ENCODE data around the gene GID8.
"Not testable (repeated sequence)": the region's sequence is repeated elsewhere in the genome, so short reads cannot be mapped to it uniquely, and the experiment has no call there.

Gene GID8

DNA sequence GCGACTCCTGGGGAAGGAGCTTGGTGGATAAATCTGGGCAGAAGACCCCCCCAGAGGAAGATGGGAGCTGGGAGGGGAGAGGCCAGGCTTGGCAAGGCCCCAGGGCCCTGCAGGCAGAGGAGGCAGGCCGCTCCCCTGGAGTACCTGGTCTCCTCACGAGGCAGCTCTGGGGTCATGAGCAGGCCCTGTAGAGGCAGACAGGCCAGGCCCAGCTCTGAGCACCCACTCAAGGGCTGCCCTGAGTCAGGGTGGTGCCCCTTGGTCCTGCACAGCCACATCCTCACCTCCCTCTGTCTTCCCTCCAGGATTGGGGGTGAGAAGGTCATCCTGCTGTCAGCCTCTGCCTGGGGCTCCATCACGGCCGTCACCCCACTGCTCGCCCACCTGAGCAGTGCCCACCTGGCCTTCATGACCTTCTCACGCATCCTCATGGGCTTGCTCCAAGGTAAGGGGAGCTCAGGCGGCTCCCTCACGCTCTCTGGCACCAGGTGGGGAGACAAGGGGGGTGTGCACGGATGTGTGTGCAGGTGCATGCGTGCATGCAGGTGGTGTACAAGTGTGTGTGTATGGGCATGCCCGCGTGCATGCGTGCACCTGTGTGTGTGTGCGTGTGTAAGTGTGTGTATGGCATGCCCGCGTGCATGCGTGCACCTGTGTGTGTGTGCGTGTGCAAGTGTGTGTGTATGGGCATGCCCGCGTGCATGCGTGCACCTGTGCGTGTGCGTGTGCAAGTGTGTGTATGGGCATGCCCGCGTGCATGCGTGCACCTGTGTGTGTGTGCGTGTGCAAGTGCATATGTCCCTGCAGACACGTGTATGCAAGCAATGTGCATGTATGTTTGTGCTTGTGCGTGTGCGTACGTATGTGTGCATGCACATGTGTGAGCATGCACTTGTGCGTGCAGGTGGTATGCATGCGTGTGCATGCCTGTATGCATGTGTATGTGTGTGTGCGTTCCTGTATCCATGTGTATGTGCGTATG lies 19.5 kb downstream of the GID8 start:
- no peak for DNase-seq

DNA sequence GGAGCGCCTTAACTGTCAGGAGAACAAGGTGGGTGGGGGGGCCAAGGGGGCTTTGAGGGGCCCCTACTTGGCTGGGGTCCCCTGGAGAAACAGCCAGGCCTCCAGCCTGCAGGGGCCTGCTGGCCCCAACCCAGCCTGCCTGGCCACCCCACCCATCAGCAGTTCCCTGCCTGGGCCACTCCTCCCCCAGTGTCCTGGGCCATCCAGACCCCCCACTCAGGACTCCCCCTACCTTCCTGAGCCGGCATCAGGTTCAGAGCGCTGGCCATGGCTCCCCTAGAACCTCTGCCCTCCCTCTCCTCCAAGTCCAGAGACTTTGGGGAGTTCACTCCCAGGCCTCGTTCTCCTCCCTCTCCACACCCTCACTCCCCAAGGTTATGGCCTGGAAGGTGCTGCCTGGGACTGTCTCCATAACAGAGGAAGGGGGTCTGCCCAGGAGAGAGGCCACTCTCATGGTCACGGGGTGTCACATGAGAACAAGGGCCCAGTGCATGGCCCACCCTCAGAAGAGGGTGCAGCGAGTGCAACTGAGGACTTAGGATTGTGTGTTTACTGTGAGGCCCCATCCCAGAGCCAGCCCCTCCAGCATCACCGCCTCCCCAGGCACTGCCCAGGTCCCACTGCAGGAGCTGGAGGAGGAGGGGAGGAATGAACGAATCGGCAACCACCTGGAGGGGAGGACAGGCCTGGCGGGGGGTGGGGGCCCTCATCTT lies 20.6 kb downstream of the GID8 start:
- DNase-seq = no peak

- no peak for DNase-seq
Measured at GRCh38 chr20:62959101-62959971, 21.4 kb downstream of the GID8 start.

DNA sequence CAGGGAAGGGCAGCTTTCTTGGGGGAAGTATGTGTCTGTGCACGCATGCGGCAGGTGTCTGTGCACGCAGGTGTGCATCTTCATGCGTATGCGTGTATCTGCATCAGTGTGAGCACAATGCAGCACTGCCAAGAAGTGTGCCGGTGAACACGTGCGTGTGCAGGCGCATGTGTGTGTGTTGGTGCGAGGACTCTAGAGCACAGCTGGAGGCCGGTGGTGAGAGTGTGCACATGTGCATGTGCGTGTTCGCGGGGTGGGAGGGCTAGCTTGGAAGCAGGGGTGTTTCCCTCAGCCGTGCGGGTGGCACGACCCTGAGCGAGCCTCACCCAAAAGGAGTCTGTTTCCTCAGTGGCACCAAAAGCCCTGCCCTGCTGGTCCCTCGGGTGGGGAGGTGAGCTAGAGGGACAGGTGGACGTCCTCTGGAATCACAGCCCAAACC lies 22.1 kb downstream of the GID8 start:
- no peak for DNase-seq

GRCh38 chr20:62960446-62961309 lies 22.7 kb downstream of the GID8 start:
- DNase-seq = not testable (repeated sequence)

- no peak for DNase-seq
Measured at GRCh38 chr20:62961310-62961783, 23.4 kb downstream of the GID8 start.

GRCh38 chr20:62961799-62962198 lies 23.9 kb downstream of the GID8 start:
- no peak for DNase-seq

DNA sequence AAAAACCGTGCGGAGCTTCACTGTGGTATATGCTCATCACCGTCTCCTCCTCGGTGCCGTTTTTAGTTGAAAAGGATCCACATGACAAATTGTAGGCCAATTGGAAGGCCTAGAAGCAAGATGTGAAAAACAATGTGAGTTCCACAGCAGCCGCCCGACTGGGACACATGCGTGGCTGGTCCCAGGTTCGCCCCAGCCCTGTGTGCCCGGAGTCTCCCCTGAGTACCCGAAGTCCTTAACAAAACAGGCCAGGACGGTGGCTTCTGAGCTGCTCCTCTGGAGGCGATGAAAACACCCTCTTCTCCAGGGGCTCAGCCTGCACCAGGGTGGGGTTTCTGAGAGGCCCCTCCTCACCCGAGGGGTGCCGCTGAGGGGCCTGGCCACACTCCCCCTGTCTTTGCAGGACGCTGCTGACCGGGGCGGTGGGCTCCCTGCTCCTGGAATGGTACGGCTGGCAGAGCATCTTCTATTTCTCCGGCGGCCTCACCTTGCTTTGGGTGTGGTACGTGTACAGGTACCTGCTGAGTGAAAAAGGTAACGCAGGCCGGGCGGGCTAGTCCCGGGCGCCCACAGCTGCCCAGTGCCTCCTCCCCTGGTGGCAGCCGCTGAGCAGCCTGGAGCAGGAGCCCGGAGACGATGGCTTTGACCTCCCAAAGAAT lies 24.4 kb downstream of the GID8 start:
- no peak for DNase-seq

DNA sequence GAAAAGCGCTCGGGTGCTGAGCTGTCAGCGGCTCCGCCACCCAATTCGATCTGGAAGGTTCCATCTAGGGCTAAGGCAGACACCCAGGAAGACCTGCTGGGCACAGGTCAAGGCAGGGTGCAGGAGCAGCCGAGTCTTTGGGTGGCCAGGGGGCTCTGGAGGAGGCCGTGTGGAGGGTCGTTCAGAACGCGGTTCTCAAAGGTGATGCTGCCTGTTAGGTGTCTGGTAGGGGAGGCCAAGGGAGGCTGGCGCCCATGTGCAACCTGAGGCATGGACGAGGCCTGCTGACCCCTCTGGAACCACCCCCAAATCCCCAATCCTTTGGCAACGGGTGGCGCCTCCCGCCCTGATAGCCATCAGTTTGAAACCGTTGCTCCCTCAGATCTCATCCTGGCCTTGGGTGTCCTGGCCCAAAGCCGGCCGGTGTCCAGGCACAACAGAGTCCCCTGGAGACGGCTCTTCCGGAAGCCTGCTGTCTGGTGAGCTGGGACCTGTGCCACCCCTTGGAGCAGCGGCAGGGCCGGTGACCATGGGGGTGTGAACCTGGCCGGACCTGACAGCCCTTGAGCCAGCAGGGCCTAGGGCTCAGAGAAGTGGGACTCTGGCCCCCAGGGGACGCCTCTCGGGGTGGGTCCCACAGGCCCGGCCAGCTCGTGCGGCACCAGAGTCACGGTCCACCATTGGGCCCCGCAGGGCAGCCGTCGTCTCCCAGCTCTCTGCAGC lies 25.1 kb downstream of the GID8 start:
- DNase-seq = no peak

- DNase-seq = no peak
Measured at GRCh38 chr20:62963614-62964397, 25.9 kb downstream of the GID8 start.

GRCh38 chr20:62964700-62965099 lies 26.8 kb downstream of the GID8 start:
- no peak for DNase-seq

DNA sequence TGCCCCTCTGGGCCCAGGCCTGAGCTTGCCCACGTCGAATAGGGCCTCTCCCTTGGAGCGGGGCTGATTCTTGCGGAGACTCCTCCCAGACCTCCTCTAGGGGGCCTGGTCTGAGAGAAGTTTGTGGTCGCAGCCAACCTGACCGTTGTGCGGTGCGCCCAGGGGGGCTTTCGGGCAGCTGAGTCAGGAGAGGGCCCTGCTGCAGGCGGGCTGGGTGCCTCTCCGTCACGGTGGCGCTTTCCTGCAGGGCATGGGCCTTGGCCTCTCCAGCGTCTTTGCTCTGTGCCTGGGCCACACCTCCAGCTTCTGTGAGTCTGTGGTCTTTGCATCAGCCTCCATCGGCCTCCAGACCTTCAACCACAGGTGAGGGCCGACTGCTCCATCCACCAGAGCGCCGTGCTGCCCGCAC lies 27.4 kb downstream of the GID8 start:
- DNase-seq = no peak

- DNase-seq = no peak
Measured at GRCh38 chr20:62966212-62967148, 28.5 kb downstream of the GID8 start.

GRCh38 chr20:62967149-62967501 lies 29.2 kb downstream of the GID8 start:
- DNase-seq = no peak

GRCh38 chr20:62967628-62968351 lies 29.8 kb downstream of the GID8 start:
- DNase-seq = no peak

Measured in nucleus accumbens (tissue), 56 donors.